Activated T-helper 9 cell treated with anti-CD3 and anti-CD28 coated beads, Interleukin-2, amount 50 U/mL, for 16 hours (primary cell): ENCODE measurements around the gene ZNF225.
A peak's percentile ranks its signal among the peaks of the same experiment; 100 is the strongest.
"Not testable (repeated sequence)": the region's sequence is repeated elsewhere in the genome, so short reads cannot be mapped to it uniquely, and the experiment has no call there.

Experiments
- DNase-seq: peaks from one replicate; pipeline ENCODE4 v3.0.0-alpha.2; 2020; ENCODE audit warnings: low read depth

The ZNF225 gene

GRCh38 chr19:44113138-44113783, at the start of gene ZNF225:
TSS of gene ZNF225 (plus strand) at chr19:44113399. CDS start at chr19:44115828, 2,429 bp downstream.
- DNase-seq: peak; percentile 69

GRCh38 chr19:44066305-44066704, 46.9 kb upstream of the ZNF225 start:
- no peak for DNase-seq

- no peak for DNase-seq
Measured at GRCh38 chr19:44069415-44069814, 43.8 kb upstream of the ZNF225 start.

- DNase-seq: peak; percentile 67
Measured at GRCh38 chr19:44071824-44072542, 41.2 kb upstream of the ZNF225 start, which contains the start of gene ZNF284. TSS of gene ZNF284 (plus strand) at chr19:44072159. CDS start at chr19:44076390, 4,231 bp downstream.

- no peak for DNase-seq
Measured at GRCh38 chr19:44072543-44073401, 40.4 kb upstream of the ZNF225 start.

GRCh38 chr19:44076325-44076724, 36.9 kb upstream of the ZNF225 start:
- DNase-seq: no peak

- no peak for DNase-seq
Measured at GRCh38 chr19:44092108-44092507, 21.1 kb upstream of the ZNF225 start.

GRCh38 chr19:44093931-44094765, 19.1 kb upstream of the ZNF225 start, which contains the start of gene ZNF224:
TSS of gene ZNF224 (plus strand) at chr19:44094361. CDS start at chr19:44097874, 3,513 bp downstream.
- peak; percentile 72 for DNase-seq

GRCh38 chr19:44107751-44108150, 5.4 kb upstream of the ZNF225 start:
- DNase-seq: no peak

GRCh38 chr19:44109458-44109857, 3.7 kb upstream of the ZNF225 start:
- DNase-seq: no peak

- no peak for DNase-seq
Measured at GRCh38 chr19:44111910-44112463, 1.2 kb upstream of the ZNF225 start.

- DNase-seq: no peak
Measured at GRCh38 chr19:44112802-44113137, 429 bp upstream of the ZNF225 start.

- no peak for DNase-seq
Measured at GRCh38 chr19:44113784-44114390, 688 bp downstream of the ZNF225 start.

- not testable (repeated sequence) for DNase-seq
Measured at GRCh38 chr19:44121162-44121561, 8.0 kb downstream of the ZNF225 start.

GRCh38 chr19:44131955-44132354, 18.8 kb downstream of the ZNF225 start:
- no peak for DNase-seq

GRCh38 chr19:44141191-44142058, 28.2 kb downstream of the ZNF225 start, which contains the start of gene ZNF234:
TSS of gene ZNF234 (plus strand) at chr19:44141554. CDS start at chr19:44144633, 3,079 bp downstream.
- DNase-seq: peak; percentile 54

GRCh38 chr19:44142059-44142433, 28.8 kb downstream of the ZNF225 start:
- DNase-seq: no peak

- no peak for DNase-seq
Measured at GRCh38 chr19:44149776-44150175, 36.6 kb downstream of the ZNF225 start.

GRCh38 chr19:44151491-44151890, 38.3 kb downstream of the ZNF225 start:
- DNase-seq: no peak

- no peak for DNase-seq
Measured at GRCh38 chr19:44156475-44156874, 43.3 kb downstream of the ZNF225 start.
